IPS-18c (cell line): Measurements from ENCODE around the gene THSD7A.

Experiments
- H3K4me3 ChIP-seq: 2 replicates; pipeline ENCODE4 v1.7.0; 2013; ENCODE audit warnings: low read depth, mild to moderate bottlenecking, low read length, moderate library complexity; ENCODE audit not compliant: insufficient read depth
- H3K9me3 ChIP-seq: one replicate; pipeline ENCODE4 v1.6.1; 2013; ENCODE audit warnings: mild to moderate bottlenecking, low read length, moderate library complexity; ENCODE audit not compliant: control insufficient read depth, insufficient read depth

The THSD7A gene

DNA sequence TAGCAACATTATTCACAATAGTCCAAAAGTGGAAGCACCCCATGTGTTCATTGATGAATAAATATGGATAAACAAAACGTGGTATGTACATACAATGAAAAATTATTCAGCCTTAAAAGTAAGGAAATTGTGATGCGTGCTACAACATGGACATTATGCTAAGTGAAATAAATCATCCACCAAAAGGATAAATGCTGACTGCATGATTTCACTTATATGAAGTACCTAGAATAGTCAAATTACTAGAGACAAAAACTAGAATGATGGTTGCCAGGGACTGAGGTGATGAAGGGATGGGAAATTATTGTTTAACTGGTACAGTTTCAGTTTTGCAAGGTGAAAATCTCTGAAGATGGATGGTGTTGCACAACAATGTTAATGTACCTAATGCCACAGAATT, 56.6 kb downstream of the THSD7A start:
- Histone ChIP-seq H3K9me3 (no peaks in the 10 kb centered on the region), H3K4me3 (no peak overlapping the region)

DNA sequence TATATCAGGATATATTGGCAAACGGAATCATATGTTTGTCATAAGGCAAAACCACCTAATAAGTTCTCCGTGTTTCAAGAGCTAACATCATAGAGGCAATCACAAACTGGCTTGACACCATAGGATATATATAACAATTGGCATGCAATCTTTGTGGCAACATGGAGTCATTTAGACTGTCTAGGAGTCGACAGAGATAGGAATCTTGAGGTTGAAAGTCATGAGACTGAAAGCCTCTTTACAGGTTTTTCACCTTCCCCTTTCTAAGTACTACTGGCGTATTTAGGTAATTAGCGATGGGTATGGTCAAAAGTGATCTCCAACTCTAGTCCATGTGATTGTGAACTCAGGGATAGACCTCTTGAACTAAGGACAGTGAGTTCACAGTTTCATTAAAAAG, 63.7 kb downstream of the THSD7A start:
- H3K9me3 ChIP-seq = no peaks in the 10 kb centered on the region
- no peak overlapping the region for H3K4me3 ChIP-seq

DNA sequence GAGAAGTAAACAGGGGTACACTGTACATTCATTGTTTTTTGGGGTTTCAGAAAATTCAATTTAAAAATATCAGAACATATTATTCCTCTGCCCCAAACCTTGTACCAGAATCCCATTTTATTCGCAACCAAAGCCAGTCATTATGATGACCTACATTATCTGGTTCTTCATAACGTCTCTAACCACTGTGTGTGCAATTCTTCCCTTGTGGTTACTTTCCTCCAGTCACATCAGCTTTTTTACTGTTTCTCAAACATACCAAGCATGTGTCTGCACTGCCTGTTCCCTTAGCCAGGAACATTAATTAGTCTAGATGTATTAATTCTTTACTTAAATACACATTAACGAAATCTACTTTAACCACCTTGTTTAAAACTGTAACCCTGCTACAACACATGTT, 64.8 kb downstream of the THSD7A start:
- no peak overlapping the region for H3K4me3 ChIP-seq
- H3K9me3 ChIP-seq = no peaks in the 10 kb centered on the region

DNA sequence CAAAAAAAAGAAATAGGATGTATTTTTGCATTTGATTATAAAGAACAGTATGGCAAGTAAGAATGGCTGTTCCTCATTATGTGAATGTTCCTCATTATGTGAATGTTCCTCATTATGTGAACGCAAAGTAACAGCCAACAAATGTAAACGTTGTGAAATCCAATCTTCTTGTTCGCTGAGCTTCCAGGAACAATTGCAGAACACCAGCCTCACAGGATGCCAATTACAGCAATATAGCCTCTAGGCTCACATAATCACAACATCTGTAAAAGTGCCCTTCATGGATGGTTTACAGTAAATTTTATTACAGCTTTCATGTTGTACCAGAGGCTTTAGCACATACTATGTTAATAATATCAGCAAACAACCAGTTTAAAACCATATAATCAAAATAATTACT, 71.6 kb downstream of the THSD7A start:
- no peaks in the 10 kb centered on the region for H3K9me3 ChIP-seq
- H3K4me3 ChIP-seq = no peak overlapping the region

DNA sequence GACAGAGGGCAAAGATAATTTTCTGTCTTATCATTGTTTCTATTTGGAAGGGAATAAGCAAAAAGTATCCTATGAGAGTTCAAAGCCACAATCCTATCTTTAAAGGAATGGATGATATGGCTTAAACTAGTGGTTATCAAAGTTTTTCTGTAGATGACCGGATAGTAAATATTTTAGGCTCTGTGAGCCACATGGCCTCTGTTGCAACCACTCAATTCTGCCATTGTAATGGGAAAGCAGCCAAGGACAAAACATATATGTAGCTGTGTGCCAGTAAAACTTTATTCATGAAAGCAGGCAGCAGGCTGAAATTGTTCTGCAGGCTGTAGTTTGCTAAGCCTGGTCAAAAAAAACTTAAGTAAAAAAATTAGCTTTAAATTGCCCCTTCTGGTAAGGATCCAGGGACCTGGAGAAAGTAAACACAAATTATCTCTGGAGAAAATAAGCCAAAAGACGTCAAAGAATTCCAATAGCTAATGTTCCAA, 73.3 kb downstream of the THSD7A start:
- H3K9me3 ChIP-seq = no peaks in the 10 kb centered on the region
- H3K4me3 ChIP-seq = no peak overlapping the region

DNA sequence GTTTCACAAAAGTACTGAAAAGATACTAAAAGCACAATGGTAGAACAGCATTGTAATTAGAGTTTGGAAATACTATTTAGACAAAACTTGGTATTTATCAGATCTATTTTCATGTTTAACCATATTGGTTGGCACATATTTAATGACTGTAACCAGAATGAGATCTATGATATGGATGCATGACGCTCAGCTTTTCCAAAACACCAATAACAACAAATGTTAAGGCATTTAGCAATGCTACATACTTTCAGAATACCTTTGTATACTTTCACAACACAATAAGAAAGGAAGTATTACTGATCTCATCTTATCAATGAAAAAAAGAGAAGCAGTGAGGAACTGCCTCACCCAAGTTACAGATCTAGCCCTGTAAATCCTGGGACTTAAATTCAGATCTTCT, 74.8 kb downstream of the THSD7A start:
- Histone ChIP-seq H3K9me3 (no peaks in the 10 kb centered on the region), H3K4me3 (no peak overlapping the region)

DNA sequence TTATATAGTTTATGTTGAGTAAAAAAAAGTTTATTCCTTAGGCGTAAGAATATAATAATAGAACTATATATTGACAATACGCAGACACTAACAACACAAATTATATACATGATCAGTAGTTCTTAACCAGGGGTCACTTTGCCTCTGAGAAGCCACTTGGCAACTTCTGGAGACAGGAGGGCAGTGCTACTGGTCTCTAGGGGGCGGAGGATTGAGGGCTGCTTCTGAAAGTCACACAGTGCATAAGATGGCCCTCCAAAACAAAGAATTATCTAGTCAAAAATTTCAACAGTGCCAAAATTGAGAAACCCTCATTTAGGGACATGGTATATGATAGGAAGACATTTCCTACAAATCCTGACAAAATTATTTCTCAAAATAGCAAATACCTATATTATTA, 77.1 kb downstream of the THSD7A start:
- no peak overlapping the region for H3K4me3 ChIP-seq
- H3K9me3 ChIP-seq = no peaks in the 10 kb centered on the region

DNA sequence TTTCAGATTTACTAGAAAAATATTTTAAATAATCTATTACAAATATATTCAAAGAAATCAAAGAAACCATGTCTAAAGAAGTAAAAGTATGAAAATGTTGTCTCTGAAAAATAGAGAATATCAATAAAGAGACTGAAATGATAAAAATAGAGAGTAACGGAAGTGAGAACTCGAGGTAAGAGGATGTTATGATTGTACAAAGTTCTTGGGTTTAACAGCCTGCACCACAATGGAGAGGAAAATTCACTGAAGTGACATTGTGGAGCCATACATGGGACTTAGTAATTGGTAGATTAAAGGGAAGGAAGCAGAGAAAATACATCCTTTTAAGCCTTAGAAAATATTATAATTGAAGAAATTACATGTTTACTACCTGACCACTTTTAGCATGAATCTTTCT, 77.9 kb downstream of the THSD7A start:
- no peak overlapping the region for H3K4me3 ChIP-seq
- H3K9me3 ChIP-seq = no peaks in the 10 kb centered on the region

DNA sequence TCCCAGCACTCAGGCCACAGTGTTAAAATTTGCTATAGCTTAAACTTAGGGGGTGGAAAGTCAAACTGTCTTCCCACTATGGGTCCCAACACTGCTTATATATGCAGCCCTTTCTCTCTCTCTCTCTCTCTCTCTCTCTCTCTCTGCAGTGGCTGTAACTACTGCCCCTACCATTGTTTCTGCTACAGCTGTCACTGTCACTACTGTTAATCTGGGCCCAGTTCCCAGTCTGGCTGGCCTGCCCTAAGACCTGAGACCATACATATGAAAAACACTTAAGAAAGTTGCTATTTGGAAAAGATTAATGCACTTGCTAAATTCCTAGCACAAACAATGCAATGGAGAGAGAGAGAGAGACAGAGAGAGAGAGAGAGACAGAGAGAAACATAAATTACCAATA, 78.6 kb downstream of the THSD7A start:
- H3K4me3 ChIP-seq = no peak overlapping the region
- H3K9me3 ChIP-seq = no peaks in the 10 kb centered on the region

DNA sequence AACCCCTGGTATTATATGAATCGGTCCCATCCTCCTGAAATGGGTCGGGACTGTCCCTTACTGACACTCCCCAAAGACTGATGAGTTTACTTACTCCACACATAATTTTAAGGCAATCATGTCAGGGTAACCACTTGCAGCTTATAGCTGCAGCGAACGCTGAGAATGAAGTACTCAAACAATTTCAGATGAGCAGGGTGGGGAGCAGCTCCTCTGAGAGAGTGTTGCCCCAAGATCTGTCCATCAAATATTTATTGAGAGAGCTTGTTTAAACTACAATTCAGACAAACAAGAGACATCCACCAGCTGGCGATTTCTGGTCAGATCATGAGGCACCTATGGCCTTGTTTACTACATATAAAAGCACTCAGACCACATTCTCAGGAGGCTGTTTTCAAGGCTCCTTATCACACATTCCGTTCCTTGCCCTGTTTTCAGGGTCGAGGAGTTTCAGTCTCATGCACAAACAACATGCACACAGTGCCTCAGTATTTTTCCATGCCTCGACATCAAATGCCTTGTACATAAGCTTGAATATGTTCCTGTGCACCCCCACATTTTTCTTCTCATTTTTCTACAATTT, 80.1 kb downstream of the THSD7A start:
- no peaks in the 10 kb centered on the region for H3K9me3 ChIP-seq

DNA sequence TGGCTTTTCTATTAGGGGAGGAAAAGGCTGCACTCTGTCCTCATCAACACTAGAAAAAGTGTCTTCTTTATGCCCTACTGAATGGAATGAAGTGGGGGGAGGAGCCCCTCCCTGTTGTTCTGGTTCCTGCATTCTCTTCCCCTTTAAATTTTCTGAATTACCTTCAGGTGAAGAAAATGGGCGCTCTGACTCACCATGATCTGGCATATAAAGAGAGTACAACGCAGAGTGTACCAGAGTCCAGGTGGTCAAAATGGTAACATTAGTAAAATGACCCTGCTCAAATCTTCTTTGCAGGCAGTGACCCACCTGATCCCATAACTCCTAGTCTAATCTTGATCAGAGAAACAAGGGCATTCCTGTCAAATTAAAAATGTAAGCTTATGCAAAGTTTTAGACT, 80.7 kb downstream of the THSD7A start:
- no peak overlapping the region for H3K4me3 ChIP-seq
- no peaks in the 10 kb centered on the region for H3K9me3 ChIP-seq

More for the DNA sequence above, 80.1 kb downstream of the THSD7A start:
- H3K4me3 ChIP-seq = no peak overlapping the region

DNA sequence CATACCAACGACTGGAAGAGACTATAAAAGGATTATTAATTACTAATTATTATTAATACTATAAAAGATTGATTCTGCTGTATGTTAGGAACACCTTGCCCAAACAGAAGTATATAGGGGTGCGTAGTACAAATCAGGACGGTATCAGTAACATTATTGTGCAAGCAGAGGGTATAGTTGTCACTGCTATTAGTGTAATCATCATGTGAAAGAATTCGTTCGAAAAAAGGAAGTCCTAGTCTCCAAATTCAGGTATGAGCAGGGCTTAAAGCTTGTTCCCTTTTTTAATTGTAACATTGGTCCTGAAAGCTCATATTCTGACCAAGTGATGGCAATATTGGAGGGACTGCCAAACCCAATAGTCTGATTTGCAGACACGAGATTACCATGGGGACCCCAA, 81.8 kb downstream of the THSD7A start:
- Histone ChIP-seq H3K9me3 (no peaks in the 10 kb centered on the region), H3K4me3 (no peak overlapping the region)

DNA sequence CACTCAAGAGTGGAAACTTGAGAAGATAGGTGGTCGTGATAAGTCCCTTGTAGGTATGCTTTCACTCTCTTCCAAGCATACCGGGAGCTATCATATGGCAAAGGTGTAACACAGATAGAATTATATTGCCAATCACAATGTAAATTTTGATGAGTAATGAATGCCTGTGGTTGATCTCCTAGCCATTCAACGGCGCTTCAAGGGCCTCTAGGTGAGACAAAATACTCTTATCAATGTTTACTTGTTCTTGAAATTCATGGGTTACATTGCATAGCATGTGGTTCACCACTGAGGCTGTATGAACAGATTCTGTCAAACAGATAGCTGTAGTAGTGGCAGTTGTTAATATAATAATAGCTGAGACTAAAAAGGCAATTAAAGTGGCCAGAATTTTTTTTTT, 82.4 kb downstream of the THSD7A start:
- no peaks in the 10 kb centered on the region for H3K9me3 ChIP-seq
- no peak overlapping the region for H3K4me3 ChIP-seq

DNA sequence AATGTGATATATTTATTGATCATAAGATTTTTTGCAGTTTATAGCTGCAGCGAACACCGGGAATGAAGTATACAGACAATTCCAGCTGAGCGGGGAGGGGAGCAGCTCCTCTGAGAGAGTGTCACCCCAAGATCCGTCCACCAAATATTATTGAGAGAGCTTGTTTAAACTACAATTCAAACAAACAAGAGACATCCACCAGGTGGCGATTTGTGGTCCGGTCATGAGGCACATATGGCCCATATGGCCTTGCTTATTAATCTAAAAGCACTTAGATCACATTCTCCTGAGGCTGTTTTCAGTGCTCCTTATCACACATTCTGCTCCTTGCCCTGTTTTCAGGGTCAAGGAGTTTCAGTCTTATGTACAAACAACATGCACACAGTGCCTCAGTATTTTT, 83.1 kb downstream of the THSD7A start:
- no peaks in the 10 kb centered on the region for H3K9me3 ChIP-seq
- no peak overlapping the region for H3K4me3 ChIP-seq

DNA sequence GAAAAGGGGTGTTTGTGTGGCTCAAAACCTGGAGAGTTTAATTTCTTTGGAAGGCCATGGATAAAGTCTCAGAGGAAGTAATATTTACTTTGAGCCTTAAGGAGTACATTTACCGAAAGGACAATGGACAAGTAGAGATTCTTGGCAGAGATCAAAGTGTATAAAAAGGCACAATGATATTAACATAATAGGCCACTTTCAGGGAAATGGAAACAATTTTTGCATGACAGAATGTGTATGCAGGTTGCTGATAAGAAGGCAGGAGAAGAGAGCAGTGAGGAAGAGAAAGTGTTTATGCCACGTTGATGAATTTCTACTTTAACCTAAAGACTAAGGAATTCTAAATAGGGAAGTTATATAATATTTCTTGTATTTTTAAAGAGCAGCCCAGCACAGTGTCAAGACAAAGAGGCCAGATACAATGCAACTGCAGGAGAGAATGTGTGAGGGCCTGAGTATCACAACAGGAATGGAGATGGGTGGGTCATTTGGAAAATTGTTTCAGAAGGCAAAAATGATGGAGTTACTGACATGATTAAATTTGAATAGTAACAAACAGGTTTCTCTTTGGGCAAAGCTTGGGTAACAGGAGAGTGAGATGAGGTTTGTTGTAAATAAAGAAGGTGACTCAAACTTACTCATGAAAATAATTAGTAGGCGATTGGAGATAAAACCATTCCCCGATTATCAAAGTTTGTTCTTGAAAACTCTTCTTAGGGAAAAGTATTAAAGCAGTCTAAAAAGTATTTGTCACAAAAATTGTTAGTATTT, 84.1 kb downstream of the THSD7A start:
- no peaks in the 10 kb centered on the region for H3K9me3 ChIP-seq
- no peak overlapping the region for H3K4me3 ChIP-seq

DNA sequence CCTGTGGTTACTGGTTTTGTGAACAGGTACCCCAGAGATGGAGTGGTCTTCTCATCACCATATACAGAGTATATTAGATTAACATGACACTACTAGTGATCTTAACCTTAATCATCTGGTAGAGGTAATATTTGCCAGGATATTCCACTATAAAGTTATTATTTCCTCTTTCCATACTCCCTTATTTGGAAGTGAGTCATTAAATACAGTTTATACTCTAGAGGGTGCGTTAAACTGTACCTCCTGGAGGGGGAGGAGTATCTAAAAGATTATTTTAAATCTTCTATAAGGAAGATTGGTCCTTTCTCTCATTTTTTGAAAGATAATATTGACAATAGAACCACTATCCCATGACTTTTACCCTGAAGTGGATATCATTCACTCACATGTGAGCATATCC, 85.4 kb downstream of the THSD7A start:
- Histone ChIP-seq H3K9me3 (no peaks in the 10 kb centered on the region), H3K4me3 (no peak overlapping the region)

DNA sequence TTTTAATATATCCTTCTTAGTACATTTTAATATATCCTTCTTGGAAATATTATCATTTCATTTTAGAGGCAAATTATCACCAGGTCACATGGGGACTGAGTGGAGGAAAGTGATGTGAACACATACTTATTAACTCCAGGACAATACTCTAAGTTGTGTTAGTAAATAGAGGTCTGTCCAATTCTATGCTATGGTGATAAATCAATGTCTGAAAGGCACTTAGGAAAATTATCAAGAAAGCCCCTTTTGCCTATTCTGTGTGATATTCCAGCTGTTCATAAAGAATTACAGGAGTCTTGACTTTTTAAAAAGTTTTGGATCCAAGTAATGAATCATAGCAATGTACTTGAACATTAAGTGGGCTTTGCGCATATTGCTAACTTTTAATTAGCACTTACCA, 88.5 kb downstream of the THSD7A start:
- Histone ChIP-seq H3K9me3 (no peaks in the 10 kb centered on the region), H3K4me3 (no peak overlapping the region)

DNA sequence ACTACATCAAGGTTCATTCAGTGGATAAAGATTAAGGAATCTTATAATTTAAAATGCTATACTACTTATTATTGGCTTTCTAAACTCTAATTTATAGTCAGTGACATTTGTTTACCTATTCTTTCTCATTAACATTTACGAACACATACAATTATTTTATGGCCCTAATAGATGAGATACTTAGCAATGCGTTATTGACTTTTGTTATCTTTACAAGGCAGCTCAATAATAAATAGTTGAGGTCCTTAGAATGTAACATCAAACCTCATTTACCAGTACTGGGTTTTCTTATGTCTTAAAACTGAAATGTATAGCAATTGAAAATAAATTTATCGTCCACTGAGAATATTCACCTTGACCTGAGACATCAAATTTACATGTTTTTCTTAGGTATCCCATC, 89.0 kb downstream of the THSD7A start:
- Histone ChIP-seq H3K9me3 (no peaks in the 10 kb centered on the region), H3K4me3 (no peak overlapping the region)

DNA sequence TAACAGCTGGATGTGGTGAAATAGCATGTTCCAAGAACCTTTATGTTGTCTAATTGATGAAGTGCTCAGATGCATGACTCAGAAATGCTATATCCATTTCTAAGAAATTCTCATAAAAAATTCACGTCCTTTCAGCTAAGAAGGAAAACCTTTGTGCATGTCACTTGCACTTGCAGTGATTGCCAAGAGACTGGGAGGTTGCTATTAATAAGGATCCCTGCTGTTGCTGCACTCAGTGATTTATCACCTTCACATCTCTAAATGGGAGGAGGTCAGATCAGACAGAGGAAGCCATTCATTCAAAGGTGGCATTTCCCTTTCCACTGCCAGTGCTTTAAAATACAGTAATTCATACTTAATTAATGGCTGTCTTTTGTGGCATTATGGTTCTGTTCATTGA, 89.5 kb downstream of the THSD7A start:
- no peak overlapping the region for H3K4me3 ChIP-seq
- H3K9me3 ChIP-seq = no peaks in the 10 kb centered on the region
